Neural crest cell (in vitro differentiated cells): ENCODE data around the gene MEF2C. TPM values are rescaled to one million over a fixed set of nuclear protein-coding genes. Genes with fewer than 3 reads are reported as not detected.

Experiments
- DNase-seq: peaks from one replicate; pipeline ENCODE4 v3.0.0; 2021; ENCODE audit warnings: low read depth, mixed read lengths, low spot score
- H3K27ac Mint-ChIP-seq: one replicate; pipeline ENCODE4 v1.8.0; 2021; ENCODE audit warnings: mild to moderate bottlenecking, mixed read lengths; ENCODE audit not compliant: unreplicated experiment
- H3K27me3 Mint-ChIP-seq: 2 replicates; pipeline ENCODE4 v1.8.0; 2021; ENCODE audit warnings: low read depth, mild to moderate bottlenecking, mixed read lengths
- H3K36me3 Mint-ChIP-seq: 2 replicates; pipeline ENCODE4 v1.8.0; 2021; ENCODE audit warnings: low read depth, mild to moderate bottlenecking, mixed read lengths
- H3K4me1 Mint-ChIP-seq: 2 replicates; pipeline ENCODE4 v1.8.0; 2021; ENCODE audit warnings: mixed read lengths
- H3K4me3 Mint-ChIP-seq: one replicate; pipeline ENCODE4 v1.8.0; 2021; ENCODE audit warnings: mild to moderate bottlenecking, mixed read lengths
- H3K9me3 Mint-ChIP-seq: 2 replicates; pipeline ENCODE4 v1.8.0; 2021; ENCODE audit warnings: mixed read lengths
- total RNA-seq: library from RNA; stranded (reverse); gene quantifications from 2 replicates; pipeline ENCODE4 v1.2.1, GENCODE V29; 2021
- TF ChIP-seq, protein P1 (sequence below): fragments of 200-600 bp; sonication (generic); conservative IDR thresholded peaks from 2 replicates; pipeline ENCODE4 v1.5.0; 2021; ENCODE audit warnings: antibody characterized with exemption, mild to moderate bottlenecking

The MEF2C gene
- total RNA-seq, 1 donor from 2014 or later, result 46.0 TPM

DNA sequence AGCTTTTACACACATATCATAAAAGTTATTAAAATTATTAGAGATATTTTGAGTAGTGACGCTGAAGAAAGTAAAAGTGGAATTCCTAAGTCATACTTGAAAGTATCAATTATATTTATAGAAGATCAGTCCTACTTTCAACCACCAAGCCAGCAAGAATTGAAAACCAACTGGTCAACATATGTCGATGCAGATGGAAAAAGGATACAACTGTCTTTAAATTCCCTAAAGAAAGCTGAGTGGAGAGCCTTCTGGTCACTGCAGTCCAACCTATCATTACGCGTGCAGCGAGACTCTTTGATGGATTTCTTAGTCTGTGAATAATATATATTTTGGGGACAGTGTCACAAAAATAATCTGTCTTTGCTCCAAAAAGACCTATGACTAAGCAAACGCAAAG is 15.3 kb downstream of the MEF2C start:
- H3K4me3 Mint-ChIP-seq, result no peak overlapping the region
- H3K9me3 Mint-ChIP-seq, result no peaks in the 10 kb centered on the region
- H3K27me3 Mint-ChIP-seq, result no peaks in the 10 kb centered on the region
- peaks cover 3% of the 10 kb centered on the region for H3K36me3 Mint-ChIP-seq
- DNase-seq, result no peak
- TF ChIP-seq, protein P1, sequence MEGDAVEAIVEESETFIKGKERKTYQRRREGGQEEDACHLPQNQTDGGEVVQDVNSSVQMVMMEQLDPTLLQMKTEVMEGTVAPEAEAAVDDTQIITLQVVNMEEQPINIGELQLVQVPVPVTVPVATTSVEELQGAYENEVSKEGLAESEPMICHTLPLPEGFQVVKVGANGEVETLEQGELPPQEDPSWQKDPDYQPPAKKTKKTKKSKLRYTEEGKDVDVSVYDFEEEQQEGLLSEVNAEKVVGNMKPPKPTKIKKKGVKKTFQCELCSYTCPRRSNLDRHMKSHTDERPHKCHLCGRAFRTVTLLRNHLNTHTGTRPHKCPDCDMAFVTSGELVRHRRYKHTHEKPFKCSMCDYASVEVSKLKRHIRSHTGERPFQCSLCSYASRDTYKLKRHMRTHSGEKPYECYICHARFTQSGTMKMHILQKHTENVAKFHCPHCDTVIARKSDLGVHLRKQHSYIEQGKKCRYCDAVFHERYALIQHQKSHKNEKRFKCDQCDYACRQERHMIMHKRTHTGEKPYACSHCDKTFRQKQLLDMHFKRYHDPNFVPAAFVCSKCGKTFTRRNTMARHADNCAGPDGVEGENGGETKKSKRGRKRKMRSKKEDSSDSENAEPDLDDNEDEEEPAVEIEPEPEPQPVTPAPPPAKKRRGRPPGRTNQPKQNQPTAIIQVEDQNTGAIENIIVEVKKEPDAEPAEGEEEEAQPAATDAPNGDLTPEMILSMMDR, result no peak
- no peak overlapping the region for H3K27ac Mint-ChIP-seq
- H3K4me1 Mint-ChIP-seq, result no peaks in the 10 kb centered on the region

DNA sequence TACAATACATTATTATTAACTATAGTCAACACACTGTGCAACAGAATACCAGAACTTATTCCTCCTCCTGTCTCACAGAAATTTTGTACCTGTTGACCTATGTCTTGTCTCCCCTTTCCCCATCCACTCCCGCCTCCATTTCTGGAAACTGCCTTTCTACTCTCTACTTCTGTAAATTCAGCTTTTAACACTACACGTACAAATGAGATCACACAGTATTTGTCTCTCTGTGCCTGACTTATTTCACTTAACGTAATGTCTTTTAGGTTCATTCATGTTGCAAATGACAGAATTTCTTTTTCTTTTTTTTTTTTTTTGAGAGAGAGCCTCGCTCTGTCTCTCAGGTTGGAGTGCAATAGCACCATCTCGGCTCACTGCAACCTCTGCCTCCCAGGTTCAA is 19.5 kb downstream of the MEF2C start:
- H3K4me1 Mint-ChIP-seq, result no peaks in the 10 kb centered on the region
- DNase-seq, result no peak

DNA sequence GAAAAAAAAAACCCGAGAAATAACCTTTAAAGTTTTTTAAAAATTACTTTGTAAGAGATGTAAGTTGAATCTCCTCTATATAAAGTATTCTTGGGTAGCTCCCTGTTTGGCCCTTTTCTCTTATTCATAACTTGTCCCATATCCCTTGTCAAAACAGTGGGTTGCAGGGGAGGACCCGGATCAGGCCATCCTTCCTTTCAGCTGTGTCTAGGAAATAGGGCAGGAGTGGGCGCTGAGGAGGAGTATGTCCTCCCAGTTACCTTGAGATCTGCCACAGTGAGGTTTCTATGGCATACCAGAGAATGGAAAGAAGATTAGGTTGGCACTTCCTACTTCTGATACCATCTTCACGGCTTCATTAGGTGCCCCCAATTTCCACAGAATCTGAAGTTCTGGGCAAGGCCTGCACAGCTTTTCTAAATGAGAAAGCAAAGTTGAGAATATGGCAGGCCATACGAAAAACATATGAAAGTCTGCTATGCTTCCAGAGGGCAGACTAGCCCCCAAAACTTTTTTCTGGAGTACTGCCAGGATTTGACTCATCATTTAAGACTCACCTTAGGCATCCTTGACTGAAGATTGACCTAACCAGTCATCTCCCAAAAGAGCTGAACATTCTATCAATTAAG is 20.3 kb downstream of the MEF2C start:
- Mint-ChIP-seq H3K4me1 (no peaks in the 10 kb centered on the region), H3K36me3 (peaks cover 8% of the 10 kb centered on the region), H3K4me3 (no peak overlapping the region), H3K9me3 (peaks cover 2% of the 10 kb centered on the region), H3K27me3 (no peaks in the 10 kb centered on the region), H3K27ac (no peak overlapping the region)
- TF ChIP-seq, protein P1, result no peak
- DNase-seq, result no peak

More for the DNA sequence above, 19.5 kb downstream of the MEF2C start:
- H3K27ac Mint-ChIP-seq, result no peak overlapping the region
- no peaks in the 10 kb centered on the region for H3K27me3 Mint-ChIP-seq
- peaks cover 3% of the 10 kb centered on the region for H3K36me3 Mint-ChIP-seq
- TF ChIP-seq, protein P1, result no peak
- H3K9me3 Mint-ChIP-seq, result no peaks in the 10 kb centered on the region
- no peak overlapping the region for H3K4me3 Mint-ChIP-seq

DNA sequence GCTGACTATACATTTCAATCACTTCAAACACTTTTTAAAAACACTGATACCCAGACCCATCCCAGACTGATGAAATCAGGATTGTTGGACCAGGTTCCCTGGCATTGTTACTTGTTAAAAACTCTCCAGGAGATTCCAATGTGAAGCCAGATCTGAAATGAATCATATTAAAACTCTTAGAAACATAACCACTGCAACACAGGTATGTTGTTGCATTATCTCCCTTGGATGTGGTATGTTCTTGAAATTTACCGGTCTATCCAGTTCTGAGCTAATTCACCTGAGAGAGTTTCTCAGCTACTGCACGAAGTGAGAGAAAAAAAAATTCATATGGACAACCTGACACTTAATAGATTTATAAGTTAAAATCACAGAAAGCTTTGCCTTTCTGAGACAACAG is 21.8 kb downstream of the MEF2C start:
- Mint-ChIP-seq H3K27me3 (no peaks in the 10 kb centered on the region), H3K27ac (no peak overlapping the region), H3K9me3 (peaks cover 5% of the 10 kb centered on the region), H3K36me3 (peaks cover 18% of the 10 kb centered on the region), H3K4me3 (no peak overlapping the region), H3K4me1 (no peaks in the 10 kb centered on the region)
- TF ChIP-seq, protein P1, result no peak
- no peak for DNase-seq

DNA sequence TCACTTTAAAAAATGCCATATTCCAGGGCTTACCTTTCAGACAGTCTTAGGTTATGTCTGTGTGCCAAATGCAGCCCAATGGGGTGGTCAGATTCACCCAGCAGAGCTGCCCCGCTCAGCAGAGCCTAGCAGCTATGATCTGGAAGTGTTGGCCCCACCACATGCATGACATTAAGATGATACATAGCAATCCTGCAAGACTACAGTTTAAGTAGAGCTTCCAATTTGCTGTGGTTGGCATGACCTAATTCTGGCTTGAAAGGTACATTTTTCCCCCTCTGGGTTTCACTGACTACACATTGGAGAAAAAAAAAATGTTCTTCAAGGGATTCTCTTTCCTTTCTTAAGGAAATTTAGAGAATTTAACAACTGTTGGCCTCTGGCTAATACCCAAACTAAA is 22.5 kb downstream of the MEF2C start:
- H3K27ac Mint-ChIP-seq, result no peak overlapping the region
- no peak for DNase-seq
- no peaks in the 10 kb centered on the region for H3K27me3 Mint-ChIP-seq
- peaks cover 10% of the 10 kb centered on the region for H3K9me3 Mint-ChIP-seq
- H3K4me3 Mint-ChIP-seq, result no peak overlapping the region
- TF ChIP-seq, protein P1, result no peak
- H3K36me3 Mint-ChIP-seq, result peaks cover 24% of the 10 kb centered on the region
- no peaks in the 10 kb centered on the region for H3K4me1 Mint-ChIP-seq
